HG03196 (cell line): Measurements from ENCODE around the gene RMDN2.
"Not testable (repeated sequence)": the region's sequence is repeated elsewhere in the genome, so short reads cannot be mapped to it uniquely, and the experiment has no call there.

Experiments used
- ATAC-seq: cut with Tn5 transposase; IDR thresholded peaks from one replicate; pipeline ENCODE4 v1.9.1; 2021; ENCODE audit not compliant: unreplicated experiment

The RMDN2 gene

GRCh38 chr2:37985333-37985732, 60.2 kb downstream of the RMDN2 start:
- no peak for ATAC-seq

GRCh38 chr2:37987098-37987775, 62.1 kb downstream of the RMDN2 start:
- no peak for ATAC-seq

- ATAC-seq, result no peak
These were observed 67.5 kb downstream of the RMDN2 start for GRCh38 chr2:37992601-37993000.

- no peak for ATAC-seq
These were observed 68.1 kb downstream of the RMDN2 start for GRCh38 chr2:37993143-37993542.

- ATAC-seq, result no peak
These were observed 72.5 kb downstream of the RMDN2 start for GRCh38 chr2:37997629-37998028.

DNA sequence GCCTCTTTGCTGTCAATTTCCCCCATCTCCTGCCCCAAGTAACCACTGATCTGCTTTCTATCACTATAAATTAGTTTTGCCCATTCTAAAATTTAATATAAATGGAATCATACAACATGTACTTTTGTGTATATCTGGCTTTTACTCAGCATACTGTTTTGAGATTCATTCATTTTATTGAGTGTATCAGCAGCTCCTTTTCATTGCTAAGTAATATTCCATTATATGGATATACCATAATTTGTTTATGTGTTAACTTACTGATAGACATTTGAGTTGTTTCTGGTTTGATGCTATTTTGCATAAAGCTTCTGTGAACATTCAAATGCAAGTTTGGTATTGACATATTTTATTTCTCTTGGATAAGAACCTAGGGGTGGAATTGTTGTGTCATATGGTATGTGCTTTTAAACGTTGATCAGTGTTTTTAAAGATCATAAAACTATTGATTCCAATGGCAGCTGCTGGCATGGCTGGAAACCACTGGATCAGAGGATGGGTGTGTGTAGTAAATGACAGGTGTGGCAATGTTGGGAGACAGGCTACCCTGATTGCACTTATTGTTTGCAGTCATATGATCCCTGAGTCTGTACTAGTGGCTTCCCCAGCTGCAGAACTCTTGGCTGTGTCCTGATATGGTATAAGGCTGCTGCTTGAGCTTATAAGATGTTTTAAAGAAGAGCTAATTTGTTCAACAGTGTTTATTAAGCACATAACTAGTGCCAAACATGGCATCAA, 75.6 kb downstream of the RMDN2 start:
- ATAC-seq, result no peak

DNA sequence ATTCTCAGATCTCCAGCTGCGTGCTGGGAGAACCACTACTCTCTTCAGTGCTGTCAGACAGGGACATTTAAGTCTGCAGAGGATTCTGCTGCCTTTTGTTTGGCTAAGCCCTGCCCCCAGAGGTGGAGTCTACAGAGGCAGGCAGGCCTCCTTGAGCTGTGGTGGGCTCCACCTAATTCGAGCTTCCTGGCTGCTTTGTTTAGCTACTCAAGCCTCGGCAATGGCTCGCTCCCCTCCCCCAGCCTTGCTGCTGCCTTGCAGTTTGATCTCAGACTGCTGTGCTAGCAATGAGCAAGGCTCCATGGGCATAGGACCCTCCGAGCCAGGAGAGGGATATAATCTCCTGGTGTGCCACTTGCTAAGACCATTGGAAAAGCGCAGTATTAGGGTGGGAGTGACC, 85.1 kb downstream of the RMDN2 start:
- ATAC-seq, result not testable (repeated sequence)

GRCh38 chr2:38010995-38011394, 85.9 kb downstream of the RMDN2 start:
- ATAC-seq, result no peak

DNA sequence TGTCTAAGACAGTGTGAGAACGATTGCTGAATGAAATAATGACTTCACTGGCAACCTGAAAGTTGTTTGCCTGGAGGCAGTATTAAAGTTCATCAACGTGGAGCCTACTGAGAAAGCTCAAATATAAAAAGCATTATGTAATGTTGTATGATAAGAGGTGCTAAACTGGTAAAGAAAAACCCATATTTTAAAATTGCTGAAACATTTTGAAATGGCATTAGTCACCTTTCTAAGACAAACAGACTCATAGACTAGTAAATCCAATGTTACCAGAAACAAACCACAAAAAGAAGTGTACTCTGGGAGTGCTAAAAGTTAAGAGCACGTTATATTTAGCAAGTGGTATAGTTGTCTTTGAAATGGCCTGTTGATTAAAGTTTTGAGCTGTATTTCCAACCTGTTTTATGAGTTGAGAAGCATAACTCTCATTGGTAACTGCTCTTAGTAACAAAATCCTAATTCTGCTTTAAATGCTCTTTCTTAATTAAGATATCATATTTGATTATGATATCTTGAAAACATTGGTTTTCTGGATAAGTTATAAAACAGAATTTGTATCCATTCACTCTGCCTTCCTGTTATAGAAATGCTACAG, 88.2 kb downstream of the RMDN2 start:
- no peak for ATAC-seq

GRCh38 chr2:38016219-38016618, 91.1 kb downstream of the RMDN2 start:
- ATAC-seq, result no peak

DNA sequence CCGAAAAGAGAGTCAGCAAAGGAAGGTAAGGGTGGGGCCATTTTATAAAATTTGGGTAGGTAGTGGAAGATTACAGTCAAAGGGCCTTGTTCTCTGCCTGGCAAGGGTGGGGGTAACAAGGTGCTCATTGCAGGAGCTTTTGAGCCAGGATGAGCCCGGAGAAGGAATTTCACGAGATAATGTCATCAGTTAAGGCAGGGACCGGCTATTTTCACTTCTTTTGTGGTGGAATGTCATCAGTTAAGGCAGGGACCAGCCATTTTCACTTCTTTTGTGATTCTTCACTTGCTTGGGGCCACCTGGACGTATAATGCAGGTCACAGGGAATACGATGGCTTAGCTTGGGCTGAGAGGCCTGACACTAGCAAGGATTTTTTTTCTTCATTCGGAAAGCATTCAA, 92.7 kb downstream of the RMDN2 start:
- ATAC-seq, result no peak

- ATAC-seq, result not testable (repeated sequence)
These were observed 95.4 kb downstream of the RMDN2 start for GRCh38 chr2:38020359-38021069.

DNA sequence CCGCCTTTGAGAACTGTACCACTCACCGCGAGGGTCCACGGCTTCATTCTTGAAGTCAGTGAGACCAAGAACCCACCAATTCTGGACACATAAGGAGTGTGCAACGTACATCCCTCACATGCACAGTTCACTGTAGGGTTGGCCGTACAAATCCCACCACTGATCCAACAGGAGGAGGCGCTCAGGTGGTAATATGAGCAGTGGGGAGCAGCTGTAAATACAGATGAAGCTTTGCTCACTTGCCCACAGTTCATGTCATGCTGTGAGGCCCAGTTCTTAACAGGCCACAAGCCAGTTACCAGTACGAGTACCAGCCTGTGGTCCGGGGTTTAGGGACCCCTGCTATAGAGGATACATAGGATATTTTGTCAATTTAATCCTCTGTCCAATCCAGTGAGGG, 96.5 kb downstream of the RMDN2 start:
- ATAC-seq, result no peak

DNA sequence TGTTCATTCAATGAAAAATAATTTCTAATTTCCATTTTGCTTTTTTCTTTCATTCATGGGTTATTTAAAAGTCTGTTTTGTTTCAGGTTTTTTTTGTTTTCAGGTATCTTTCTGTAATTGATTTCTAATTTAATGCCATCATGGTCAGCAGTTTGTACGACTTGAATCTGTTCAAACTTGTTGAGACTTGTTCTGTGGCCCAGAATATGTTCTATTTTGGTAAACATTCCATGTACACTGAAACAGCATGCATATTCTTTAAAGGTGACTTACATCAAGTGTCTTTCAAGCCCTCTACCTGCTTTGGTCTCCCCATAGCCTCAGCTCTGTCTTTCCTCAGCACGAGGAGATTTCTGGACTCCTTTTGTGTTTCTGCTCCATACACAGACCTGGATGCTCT, 101.8 kb downstream of the RMDN2 start:
- ATAC-seq, result no peak

DNA sequence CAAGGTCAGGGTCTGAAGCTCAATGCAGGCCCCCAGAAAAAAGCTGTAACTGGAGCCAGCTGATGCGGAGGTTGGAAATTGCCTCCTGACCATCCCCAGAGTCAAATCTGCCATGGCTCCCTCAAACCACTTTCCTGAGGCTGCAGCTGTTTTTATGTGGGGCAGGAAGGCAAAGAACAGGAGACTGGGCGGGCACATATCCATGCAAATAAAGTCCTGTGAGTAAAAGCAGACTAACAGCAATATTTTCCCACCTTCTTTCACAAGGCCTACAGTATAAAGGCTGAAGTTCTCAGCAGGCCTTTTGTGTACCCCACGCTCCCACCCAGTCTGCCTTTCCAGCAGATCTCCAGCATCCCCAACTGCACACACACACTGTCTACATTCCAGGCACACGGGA, 103.7 kb downstream of the RMDN2 start:
- ATAC-seq, result no peak

- no peak for ATAC-seq
These were observed 104.4 kb downstream of the RMDN2 start for GRCh38 chr2:38029512-38029911.

DNA sequence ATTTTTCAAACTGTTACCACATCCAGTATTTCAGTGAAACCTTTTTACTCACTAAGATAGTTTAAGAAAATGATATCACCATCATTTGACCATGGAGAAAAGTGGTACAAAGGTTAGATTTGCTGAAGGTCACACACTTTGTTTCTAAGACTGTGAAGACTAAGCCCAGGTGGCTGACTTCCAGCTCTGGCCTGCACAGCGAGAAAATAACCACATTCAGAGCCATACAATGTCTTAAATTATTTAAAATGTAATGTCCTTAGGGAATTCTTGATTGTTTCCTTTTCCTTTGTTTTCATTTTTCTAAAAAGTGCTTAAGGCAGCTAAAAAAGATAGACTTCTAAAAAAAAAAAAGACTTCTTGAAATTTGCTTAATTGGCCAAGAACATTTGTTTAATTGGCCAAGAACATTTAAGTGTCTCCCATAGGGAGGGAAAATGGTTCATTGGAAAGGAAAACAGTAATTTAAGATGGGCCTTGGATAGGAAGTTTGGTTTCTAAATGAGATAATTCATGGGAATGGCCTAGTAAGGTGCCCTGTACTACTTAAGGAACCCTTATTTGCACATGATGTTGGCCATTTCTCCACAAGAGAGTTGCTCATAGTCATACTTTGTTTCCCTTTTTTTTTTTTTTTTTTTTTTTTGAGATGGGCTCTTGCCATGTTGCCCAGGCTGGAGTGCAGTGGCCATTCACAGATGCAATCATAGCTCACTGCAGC, 105.7 kb downstream of the RMDN2 start:
- no peak for ATAC-seq

DNA sequence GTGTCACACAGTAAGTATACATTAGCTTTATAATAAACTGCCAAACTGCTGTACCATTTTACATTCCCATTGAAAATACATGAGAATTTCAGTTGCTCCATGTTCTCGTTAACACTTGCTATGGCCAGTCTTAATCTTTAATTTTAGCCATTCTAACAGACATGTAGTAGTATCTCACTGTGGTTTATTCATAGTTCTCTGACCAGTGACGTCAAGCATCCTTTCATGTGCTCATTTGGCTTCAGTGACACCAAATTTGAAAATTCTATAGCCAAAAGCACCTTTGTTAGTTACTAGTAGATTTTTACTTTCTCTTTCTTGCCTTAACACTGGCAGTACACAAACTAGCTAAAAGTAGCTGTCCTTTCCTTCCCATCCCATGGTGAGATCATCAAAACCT, 107.9 kb downstream of the RMDN2 start:
- ATAC-seq, result no peak

GRCh38 chr2:38033646-38034045, 108.6 kb downstream of the RMDN2 start:
- ATAC-seq, result no peak

- no peak for ATAC-seq
These were observed 110.9 kb downstream of the RMDN2 start for GRCh38 chr2:38035968-38036367.

DNA sequence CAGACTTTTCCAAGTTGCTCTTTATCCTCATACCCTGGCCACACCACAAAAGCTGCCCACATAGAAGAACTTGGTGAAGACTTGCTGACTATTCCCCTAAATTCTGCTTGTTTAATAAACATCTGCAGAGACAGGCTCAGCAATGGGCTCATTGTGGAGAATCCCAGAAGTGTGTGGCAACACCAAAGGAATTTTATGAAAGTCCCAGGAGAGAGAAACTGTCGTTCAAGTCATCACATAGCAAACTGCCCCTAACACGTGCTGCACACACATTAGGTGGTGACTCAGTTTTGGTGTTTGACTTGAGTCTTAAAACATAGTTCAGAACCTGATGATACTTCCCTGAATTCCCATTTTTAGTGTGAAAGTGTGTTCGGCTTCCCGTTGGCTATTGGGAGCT, 112.2 kb downstream of the RMDN2 start:
- no peak for ATAC-seq
